NCI-H1048 (cell line): ENCODE results near the gene MT1A.
"Not testable (repeated sequence)": the region's sequence is repeated elsewhere in the genome, so short reads cannot be mapped to it uniquely, and the experiment has no call there.

ENCODE experiments used
- DNase-seq: peaks from one replicate; lab custom pipeline; 2025; lab: John Stamatoyannopoulos, UW

MT1A gene

DNA sequence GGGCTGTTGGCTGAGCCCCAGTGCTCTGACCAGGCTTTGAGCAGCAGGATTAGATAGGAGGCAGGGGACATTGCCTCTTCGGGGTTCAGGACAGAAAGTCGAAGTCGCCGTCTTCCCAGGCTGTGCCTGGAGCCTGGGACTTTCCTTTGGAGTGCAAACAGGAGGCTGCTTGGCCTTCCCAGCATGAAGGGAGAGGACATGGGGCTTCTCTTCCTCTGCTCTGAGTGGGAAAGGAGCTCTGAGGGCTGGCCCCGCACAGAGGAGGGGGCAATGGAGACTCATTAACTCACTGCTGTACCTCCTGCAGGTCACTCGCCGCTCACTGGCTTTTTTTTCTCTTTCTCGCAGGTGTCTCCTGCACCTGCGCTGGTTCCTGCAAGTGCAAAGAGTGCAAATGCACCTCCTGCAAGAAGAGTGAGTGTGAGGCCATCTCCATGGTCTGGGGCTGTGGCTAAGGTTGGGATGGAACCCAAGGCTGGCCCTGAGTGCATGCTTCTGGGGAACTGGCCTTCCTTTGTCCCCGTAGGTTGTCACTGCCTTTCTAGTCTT, 19.9 kb downstream of the MT1A start:
- no peak for DNase-seq

GRCh38 chr16:56662357-56663354, 24.2 kb downstream of the MT1A start:
- DNase-seq, result no peak

DNA sequence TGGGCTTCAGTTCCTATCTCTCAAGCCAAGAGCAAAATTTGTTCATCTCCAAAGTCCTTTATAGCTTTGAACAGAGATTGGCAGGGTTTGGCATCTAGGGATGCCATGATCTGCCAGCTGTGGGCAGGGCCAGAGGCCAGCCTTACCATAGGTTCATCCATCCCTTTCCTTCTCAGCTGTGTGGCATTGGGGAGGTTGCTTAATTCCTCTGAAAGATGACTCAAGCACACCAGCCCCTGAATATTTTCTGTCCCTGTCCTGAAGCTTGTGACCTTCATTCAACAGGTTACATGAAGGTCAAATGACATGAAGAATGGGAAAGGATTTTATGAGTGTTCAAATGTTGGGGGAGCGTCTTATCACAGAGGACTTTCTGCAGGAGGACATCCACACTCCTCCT, 26.0 kb downstream of the MT1A start:
- DNase-seq, result no peak

- not testable (repeated sequence) for DNase-seq
Observed at GRCh38 chr16:56665286-56666261, 27.1 kb downstream of the MT1A start.

DNA sequence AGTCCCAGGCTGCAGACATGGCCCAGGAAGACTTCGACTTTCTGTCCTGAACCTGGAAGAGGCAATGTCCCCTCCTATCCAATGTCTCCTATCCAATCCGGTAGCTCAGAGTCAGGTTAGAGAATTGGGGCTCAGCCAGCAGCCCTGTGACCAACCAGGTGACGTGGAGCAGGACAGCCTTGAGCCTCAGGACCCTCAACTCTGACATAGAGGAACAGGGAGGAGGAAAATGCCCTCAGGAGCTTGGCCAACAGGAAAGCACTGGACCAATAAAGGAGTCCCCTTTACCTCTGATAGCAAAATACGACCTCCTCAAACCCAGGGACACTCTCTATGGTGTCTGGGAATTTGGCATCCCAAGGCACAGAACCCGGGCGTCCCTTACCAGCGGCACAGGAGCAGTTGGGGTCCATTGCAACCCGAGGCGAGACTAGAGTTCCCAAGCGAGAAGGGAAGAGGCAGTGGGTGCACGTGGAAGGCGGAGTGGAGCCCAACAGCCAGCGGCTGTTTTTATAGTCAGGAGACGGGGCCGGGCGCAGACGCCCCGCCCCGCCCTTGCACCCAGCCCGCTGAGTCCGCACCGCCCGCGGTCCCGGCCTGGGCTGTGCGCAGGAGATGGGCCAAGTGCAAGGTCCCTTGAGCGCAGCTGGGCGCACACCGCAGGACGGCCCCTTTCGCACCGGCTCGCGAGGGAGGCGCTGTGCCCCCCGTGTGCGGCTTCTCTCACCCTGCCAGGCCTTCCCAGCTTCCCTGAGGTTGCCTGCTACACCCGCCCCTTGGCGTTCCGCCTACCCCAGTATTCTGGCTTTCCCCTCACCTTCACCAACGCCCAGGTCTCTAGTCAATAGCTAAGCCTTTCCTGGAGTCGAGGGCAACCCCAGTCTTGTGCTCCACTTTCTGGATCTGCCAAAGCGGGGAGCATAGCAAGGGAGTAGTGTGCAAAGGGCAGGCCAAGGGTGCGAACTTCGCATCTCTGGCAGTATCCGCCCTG, 29.4 kb downstream of the MT1A start, which contains the start of gene MT1G:
Gene MT1G, minus strand, starts transcription at position 485 of the 991 bp plus-strand sequence. Its CDS starts 72 bp downstream, at position 413.
- DNase-seq, result no peak

DNA sequence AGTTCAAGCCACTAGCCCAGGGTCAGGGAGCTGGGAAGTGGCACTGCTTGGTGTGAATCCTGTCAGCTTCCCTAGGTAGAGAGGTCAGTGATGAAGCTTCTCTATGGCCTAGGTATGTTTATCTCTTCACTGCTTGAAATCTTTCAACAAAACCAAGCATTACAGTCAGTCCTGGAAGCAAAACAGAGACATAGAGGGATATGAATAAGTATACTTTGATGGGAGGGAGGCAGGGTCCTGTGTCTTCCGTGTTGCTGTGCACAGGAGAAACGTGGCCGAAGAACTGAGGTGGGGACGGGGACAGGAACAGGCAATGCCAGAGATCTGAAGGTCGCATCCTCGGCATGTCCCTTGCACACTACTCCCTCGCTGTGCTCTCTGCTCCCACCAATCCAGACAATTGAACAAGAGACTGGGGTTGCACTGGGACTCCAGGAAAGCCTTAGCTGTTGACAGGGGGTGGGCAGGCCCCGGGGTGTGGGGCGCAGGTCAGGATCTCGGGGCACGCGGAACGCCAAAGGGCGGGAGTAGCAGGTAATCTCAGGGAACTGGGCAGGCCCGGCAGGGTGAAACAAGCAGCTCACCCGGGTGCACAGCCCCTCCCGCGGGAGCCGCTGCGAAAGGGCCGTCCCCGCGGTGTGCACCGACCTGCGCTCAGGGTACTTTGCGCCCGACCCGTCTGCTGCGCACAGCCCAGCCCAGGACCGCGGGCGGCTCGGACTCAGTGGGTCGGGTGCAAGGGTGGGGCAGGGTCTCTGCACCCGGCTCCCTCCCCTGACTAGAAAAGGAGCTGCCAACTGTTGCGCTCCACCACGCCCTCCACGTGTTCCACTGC, 30.8 kb downstream of the MT1A start, which contains the start of gene MT1H:
Gene MT1H, plus strand, starts transcription at position 810 of the 835 bp plus-strand sequence. CDS start 71 bp downstream, outside the sequence.
- no peak for DNase-seq

GRCh38 chr16:56669840-56670619, 31.6 kb downstream of the MT1A start:
- DNase-seq, result no peak

DNA sequence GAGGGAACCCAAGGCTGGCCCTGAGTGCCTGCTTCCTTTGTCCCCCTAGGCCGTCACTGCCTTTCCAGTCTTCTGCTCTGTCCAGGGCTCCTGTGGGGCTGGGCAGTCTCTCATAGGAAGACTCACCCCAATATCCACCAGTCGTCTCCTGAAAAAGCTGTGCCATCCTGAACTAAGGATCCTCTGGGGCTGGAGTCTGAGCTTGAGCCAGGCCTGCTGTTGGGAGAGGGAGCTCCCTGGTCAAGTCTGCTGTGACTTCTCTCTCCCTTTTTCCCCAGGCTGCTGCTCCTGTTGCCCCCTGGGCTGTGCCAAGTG, 32.1 kb downstream of the MT1A start:
- no peak for DNase-seq

DNA sequence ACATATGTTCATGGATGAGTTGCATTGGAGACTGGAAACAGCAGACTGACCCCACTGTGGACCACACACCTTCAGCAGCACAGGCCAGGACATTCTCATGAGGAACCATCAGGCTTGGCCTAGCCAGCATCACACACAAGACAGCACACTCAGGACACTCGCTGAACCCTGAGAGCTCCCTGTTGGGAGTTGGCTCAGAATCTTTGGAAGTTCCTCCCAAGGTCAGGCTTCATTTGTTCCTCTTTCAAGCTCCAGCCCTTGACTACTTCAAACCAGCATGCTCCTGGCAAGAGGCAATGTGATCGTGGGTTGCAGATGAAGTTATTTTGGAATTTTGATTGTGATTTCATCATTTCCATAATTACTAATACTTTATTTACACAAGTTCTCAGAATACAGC, 33.2 kb downstream of the MT1A start:
- DNase-seq, result not testable (repeated sequence)

DNA sequence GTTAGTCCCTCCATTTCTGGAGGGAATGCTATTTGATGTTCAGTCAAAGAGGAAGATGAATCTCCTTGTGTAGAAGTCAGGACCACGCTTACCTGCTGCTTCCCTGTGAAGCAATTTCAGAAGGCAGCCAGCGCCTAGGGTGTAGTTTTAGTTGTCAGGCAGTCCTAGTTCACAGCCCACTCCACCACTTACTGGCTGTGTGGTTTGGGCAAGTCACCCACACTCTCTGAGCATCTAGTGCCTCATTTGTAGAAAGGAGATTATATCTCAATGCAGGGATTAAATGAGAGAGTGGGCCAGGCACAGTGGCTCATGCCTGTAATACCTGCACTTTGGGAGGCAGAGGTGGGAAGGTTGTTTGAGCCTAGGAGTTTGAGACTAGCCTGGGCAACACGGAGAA, 33.7 kb downstream of the MT1A start:
- not testable (repeated sequence) for DNase-seq

- no peak for DNase-seq
Observed at GRCh38 chr16:56672761-56673536, 34.5 kb downstream of the MT1A start.

DNA sequence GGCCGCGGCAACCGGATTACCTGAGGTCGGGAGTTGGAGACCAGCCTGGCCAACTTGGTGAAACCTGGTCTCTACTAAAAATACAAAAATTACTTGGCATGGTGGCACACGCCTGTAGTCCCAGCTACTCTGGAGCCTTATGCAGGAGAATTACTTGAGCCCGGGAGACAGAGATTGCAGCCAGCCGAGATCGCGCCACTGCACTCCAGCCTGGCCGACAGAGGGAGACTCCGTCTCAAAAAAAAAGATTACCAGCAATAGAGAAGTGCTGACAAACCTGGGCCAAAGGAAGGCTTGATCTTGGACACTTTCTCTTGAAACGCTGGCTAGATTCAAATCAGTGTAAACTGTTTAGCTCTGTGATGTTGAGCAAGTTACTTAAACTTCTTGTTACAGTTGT, 35.5 kb downstream of the MT1A start:
- DNase-seq, result no peak

GRCh38 chr16:56674570-56674969, 36.1 kb downstream of the MT1A start:
- not testable (repeated sequence) for DNase-seq

DNA sequence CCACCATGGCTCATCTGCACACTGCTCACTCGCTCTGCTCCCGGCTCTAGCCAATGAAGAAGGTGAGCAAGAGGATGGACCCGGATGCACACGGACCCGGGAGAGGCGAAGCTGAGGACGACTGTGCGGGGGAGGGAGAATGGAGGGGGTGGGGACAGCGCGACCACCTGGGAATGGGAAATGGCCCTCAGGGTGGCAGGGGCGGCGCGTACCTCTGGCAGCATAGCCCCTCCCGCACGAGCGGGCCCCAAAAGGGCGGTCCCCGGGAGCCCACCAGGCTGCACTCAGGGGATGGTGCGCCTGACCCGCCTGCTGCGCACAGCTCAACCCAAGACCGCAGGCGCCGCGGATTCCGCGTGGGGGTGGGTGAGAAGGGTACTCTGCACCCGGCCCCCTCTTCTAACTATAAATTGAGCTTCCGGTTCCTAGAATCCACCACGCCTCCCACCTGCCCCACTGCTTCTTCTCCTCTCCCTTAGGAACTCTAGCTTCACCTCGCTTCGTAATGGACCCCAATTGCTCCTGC, 37.3 kb downstream of the MT1A start:
- DNase-seq, result no peak

GRCh38 chr16:56677474-56677873, 39.0 kb downstream of the MT1A start:
- no peak for DNase-seq

DNA sequence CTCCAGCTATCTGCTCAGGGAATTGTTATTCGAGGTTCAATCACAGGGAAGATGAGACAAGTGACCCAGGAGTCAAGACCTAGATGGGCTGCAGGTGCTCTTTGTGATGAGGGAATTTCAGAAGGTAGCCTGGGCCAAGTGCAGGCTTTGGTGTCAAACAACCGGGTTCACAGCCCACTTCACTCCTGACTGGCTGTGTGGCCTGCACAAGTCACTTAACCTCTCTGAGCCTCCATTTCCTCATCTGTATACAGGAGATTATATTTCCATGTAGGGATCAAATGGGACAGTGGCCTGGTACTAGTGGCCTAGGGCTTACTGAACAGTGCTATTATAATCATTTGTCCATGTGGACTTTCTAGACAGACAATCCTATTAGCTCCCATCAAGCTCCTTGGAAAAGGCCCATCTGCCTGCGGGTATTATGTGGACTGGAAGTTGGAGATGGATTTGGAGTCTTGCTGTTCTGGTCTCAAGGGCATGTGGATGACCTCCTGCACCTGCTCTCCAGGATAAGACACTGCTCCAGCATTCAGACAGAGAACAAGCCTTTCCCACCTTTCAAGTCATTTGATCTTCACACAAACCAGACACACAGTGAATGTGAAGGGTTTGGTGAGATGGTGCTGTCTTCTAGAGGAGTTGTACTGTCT, 40.7 kb downstream of the MT1A start:
- no peak for DNase-seq

GRCh38 chr16:56679818-56680217, 41.4 kb downstream of the MT1A start:
- DNase-seq, result no peak
